Sigmoid colon (tissue), 4 donors: Measurements from ENCODE around the gene RAD51.

Source experiments
- CTCF ChIP-seq, 4 experiments: fragments of 450-650 bp in 3 of 4; fragments of 200-600 bp in 1 of 4; IDR thresholded peaks; one replicate each; pipeline ENCODE4 v1.5.1; 2016 to 2019; ENCODE audit warnings: antibody characterized with exemption in 4 of 4, mild to moderate bottlenecking in 3 of 4, moderate library complexity in 2 of 4
- POLR2A ChIP-seq, 2 donors: fragments of 450-650 bp; IDR thresholded peaks; one replicate each; pipeline ENCODE4 v1.6.1; 2016; ENCODE audit warnings: antibody characterized with exemption in 2 of 2, mild to moderate bottlenecking in 2 of 2, moderate library complexity in 2 of 2
- POLR2AphosphoS5 ChIP-seq, 4 donors: sonication (generic); formaldehyde crosslinking; IDR thresholded peaks; one replicate each; pipeline ENCODE4 v1.6.1; 2017; ENCODE audit warnings: antibody characterized with exemption in 4 of 4

GRCh38 chr15:40769274-40770146 is 74.5 kb downstream of the RAD51 start, which contains the start of gene C15orf62:
- no peak for TF ChIP-seq POLR2A (IDR thresholded peaks at IDR 0.05)
- TF ChIP-seq CTCF (IDR thresholded peaks at IDR 0.05) = no peak
- no peak for TF ChIP-seq POLR2AphosphoS5 (IDR thresholded peaks at IDR 0.05)
